Measurements from ENCODE around the gene MST1. TPM values are rescaled to one million over a fixed set of nuclear protein-coding genes. Genes with fewer than 3 reads are reported as not detected.

The MST1 gene
- total RNA-seq, 1 experiment from 2014 or later = 1.1 TPM

DNA sequence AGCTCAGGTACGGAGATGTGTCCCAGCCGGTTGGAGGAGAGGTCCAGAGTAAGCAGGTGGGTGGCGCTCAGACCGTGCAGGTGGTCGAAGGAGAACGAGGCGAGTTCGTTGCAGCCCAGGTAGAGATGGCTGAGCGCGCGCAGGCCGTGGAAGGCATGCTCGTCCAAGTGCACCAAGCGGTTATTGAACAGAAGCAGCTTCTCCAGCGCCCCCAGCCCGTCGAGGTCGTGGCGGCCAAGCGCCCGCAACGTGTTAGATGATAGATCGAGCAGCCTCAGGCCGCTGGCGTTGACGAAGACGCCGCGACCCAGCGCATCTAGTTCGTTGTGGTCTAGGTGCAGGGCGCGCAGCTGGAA, 29.6 kb upstream of the MST1 start:
- DNase-seq (ENCODE audit: low read depth) = no peak

DNA sequence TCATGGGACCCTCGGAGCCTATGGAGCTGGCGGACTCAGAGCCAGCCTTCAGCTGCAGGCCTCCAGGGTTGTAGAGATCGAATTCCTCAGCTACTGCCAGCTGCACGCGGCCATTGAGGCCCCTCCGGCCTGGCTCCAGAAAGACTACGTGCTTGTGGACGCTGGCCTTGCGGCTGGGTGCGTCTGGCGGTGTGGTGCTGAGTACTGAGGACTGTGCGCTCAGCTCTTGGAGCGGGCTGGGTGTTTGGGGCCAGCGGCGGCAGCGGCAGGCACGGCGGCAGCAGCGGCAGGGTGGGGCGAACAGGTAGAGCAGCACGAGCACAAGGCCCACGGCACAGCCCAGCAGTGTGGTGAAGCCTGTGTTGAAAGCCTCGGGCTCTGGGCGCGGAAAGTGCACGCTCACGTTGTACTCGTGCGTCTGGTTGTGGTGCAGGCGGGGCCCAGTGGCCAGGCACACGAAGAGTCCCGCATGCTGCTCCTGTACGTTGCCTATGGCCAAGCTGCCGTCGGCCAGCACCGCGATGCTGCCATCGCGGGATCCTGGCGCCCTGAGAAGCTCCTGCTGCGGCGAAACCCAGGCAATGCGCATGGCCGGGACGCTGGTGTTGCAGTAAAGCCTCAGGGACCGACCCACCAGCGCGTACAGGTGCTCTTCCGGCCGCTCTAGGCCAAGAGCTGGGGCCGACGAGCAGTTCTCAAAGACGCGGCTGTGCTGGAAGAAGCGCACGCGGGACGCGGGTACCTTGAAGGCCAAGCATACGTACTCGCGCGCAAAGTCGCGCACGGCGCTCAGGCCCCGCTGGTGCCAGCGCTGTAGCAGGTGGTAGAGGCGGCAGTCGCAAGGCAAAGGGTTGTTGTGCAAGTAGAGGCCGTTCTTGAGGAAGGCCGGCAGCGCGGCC, 28.9 kb upstream of the MST1 start:
- DNase-seq (ENCODE audit: low read depth) = no peak

- DNase-seq (ENCODE audit: low read depth) = no peak
Observed at GRCh38 chr3:49717211-49717958, 28.1 kb upstream of the MST1 start.

DNA sequence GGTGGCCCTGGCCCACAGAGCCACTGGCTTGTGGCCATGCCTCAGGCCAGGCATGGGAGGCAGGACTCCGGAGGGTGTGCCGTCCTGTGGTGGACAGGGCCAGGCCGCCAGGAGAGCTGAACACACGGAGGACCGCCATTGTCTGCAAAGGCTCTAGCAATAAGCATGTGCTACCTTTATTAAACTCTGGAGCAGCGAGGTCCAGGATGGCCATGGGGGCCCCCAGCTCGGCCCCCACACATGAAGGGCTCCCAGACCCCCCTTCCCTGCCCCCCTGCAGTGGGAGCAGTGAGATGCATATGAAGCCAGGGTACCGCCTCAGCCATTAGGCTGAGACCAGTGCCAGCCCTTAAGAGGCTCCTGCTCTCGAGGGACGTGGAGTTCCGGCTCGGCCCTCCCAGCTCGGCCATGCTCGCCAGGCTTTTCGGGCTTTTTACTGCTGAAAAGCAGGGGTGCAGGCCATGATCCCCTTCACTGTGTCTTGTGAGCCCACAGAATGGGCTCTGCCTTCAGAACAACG, 27.5 kb upstream of the MST1 start:
- DNase-seq (ENCODE audit: low read depth) = no peak

GRCh38 chr3:49716169-49716568, 26.9 kb upstream of the MST1 start:
- no peak for DNase-seq (ENCODE audit: low read depth)

DNA sequence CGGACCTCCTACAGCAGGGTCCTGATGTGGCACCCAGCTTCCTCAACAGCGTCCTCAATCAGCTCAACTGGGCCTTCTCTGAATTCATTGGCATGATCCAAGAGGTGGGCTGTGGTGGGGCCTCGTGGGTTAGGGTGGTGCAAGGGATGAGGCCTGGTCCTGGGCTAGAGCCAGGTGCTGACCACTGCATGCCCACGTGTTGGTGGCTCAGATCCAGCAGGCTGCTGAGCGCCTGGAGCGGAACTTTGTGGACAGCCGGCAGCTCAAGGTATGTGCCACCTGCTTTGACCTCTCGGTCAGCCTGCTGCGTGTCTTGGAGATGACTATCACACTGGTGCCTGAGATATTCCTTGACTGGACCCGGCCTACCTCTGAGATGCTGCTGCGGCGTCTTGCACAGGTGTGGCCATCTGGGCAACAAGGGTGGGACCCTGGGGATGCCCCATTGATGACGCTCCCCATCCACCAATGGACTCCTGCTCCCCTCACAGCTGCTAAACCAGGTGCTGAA, 26.4 kb upstream of the MST1 start:
- no peak for DNase-seq (ENCODE audit: low read depth)

GRCh38 chr3:49714728-49715550, 25.7 kb upstream of the MST1 start:
- DNase-seq (ENCODE audit: low read depth) = no peak

- no peak for DNase-seq (ENCODE audit: low read depth)
Observed at GRCh38 chr3:49713336-49714105, 24.2 kb upstream of the MST1 start.

- DNase-seq (ENCODE audit: low read depth) = no peak
Observed at GRCh38 chr3:49712631-49713317, 23.5 kb upstream of the MST1 start.

DNA sequence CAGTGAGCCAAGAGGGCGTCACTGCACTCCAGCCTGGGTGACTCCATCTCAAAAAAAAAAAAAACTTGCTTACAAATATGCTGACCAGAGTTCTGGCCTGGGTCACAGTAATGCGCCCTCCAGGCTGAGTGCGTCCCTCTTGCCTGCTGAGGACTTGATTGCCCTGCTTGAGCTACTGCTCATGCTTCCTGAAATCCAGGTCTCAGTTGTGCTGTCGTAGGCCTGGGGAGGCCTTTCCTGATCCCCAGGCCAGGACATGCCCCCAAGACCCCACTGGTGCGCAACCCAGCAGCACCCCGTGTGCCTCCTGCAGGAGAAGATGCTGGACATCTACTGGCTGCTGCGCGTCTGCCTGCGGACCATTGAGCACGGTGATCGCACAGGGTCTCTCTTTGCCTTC, 22.9 kb upstream of the MST1 start:
- no peak for DNase-seq (ENCODE audit: low read depth)

DNA sequence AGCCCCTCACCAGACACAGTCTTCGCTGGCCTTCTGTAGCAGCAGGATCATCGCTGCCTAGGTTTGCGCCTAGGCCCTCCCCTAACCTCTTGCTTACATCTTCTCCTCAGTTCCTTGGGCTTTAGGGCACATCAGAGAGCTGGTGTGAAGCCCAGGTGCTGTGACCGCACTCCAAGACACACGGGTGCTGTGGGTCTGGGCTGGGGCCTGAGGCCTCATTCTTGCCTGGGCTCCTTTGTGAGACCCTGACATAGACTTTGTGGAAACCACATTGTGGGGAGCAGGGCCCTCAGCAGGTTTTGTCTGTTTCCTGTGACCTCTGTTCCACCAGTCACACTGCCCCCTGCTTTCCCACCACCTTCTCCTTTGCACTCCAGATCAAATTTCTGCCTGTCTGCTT, 22.2 kb upstream of the MST1 start:
- DNase-seq (ENCODE audit: low read depth) = no peak

GRCh38 chr3:49709852-49710251, 20.6 kb upstream of the MST1 start:
- no peak for DNase-seq (ENCODE audit: low read depth)

DNA sequence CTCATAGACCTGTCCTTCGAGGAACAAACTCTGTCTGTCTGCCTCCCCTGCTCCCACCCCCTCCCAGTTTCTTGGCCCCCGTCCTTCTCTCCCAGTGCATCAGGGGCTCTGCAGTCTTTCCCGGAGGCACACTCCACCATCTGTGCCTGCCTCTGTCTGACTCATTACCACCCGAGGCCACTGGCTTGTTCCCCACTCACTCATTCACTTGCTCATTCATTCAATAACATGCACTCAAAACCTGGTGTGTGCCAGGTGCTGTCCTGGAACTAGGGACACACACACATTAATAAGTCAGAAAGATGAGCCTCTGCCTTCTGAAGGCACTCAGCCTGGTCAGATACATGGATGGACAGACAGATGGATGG, 17.8 kb upstream of the MST1 start:
- DNase-seq (ENCODE audit: low read depth) = peak; percentile 32

- DNase-seq (ENCODE audit: low read depth) = no peak
Observed at GRCh38 chr3:49706456-49707112, 17.3 kb upstream of the MST1 start.

GRCh38 chr3:49705390-49705960, 16.2 kb upstream of the MST1 start:
- no peak for DNase-seq (ENCODE audit: low read depth)

DNA sequence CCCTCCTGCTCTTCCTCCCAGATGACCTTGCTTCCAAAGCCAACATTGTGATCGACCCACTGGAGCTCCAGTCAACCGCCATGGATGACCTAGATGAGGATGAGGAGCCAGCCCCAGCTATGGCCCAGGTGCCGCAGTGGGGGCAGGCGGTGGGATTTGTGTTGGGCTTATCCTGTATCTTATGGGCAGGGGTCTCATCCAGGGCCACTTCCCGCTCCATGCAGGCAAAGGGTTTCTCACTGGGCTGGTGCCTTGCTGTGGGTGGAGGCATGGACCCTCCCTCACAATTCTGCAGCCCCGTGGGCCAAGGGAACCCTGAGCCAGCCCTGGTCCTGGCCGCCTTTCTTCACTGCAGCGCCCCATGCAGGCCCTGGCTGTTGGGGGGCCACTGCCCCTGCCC, 15.4 kb upstream of the MST1 start:
- DNase-seq (ENCODE audit: low read depth) = no peak

DNA sequence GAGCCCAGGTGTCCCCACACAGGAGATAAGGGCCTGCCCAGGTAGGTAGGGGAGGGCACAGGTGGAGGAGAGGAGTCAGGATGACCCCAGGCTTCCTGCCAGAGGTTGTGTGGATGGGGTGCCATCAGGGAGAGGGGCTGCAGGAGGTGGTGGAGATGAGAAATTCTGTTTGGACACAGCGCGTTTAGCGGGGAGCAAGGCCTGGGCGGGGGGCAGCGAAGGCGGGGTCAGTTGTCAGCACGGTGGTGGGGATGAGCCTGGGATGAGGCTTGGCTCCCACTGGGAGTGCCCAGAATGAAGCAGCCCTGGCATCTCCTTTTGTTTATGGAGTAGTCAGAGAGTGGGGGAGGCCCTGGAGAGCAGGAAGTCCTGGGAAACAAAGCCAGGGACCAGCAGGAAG, 14.7 kb upstream of the MST1 start:
- no peak for DNase-seq (ENCODE audit: low read depth)

DNA sequence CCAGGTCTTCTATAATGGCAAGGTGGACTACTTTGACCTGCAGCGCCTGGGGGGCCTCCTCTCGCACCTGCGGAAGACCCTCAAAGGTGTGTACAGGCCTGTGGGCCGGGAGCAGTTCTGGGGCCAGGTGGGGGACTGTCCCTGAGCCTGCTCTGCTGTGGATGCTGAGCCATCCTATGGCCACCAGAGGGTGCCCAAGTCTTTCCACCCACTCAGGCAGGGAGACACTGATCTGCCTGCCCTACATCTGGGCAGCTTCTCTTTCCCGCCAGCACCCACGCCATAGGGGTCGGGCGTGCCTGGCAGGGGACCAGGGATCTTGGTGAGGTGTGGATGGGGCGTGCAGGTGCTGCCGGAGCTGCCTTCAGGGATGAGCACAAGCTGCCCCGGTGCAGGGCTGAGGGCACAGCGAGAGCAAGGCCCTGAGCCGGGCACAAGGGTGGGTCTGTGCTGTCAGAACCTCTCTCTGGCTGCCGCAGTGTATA, 14.2 kb upstream of the MST1 start:
- peak; percentile 70 for DNase-seq (ENCODE audit: low read depth)

GRCh38 chr3:49702672-49703071, 13.4 kb upstream of the MST1 start:
- DNase-seq (ENCODE audit: low read depth) = no peak

Measured in HT1080 (cell line).